HT-29 (cell line): ENCODE results near the gene HAX1. TPM values are rescaled to one million over a fixed set of nuclear protein-coding genes. Genes with fewer than 3 reads are reported as not detected.
A peak's percentile ranks its signal among the peaks of the same experiment; 100 is the strongest.
"Not testable (repeated sequence)": the region's sequence is repeated elsewhere in the genome, so short reads cannot be mapped to it uniquely, and the experiment has no call there.

Experiments
- DNase-seq: peaks from one replicate; pipeline ENCODE4 v3.0.0-alpha.2; 2015; ENCODE audit warnings: low spot score
- total RNA-seq: library from RNA; depleted of rRNA; stranded (reverse); fragments of >200 nt; shearing (Covaris generic); gene quantifications from 2 replicates; pipeline ENCODE4 v1.2.3, GENCODE V29; 2014

HAX1 gene
- total RNA-seq, 1 experiment from 2014 or later = 139 TPM

- no peak for DNase-seq
Measured at GRCh38 chr1:154276797-154277196, 4.4 kb downstream of the HAX1 start.

- DNase-seq = not testable (repeated sequence)
Measured at GRCh38 chr1:154287591-154287990, 15.2 kb downstream of the HAX1 start.

- DNase-seq = no peak
Measured at GRCh38 chr1:154288661-154289060, 16.2 kb downstream of the HAX1 start.

DNA sequence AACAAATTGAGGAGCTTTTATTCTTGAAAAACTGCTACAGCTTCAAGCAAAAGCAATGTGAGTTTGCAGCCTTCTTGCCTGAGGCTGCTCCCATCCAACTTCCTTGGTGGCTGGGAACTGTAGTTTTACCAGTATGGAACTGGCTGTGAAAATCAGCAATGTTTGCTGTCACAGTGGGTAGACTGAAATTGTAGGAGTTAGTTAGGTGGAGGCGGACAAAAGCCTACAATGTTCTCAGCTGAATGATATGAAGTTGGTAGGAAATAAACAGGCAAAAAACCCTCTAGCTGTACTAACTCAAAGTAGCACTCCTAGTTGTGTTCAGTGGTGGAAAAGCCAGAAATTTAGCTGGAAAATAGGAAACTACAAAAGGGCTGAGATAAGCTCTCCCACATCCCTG, 18.5 kb downstream of the HAX1 start:
- no peak for DNase-seq

DNA sequence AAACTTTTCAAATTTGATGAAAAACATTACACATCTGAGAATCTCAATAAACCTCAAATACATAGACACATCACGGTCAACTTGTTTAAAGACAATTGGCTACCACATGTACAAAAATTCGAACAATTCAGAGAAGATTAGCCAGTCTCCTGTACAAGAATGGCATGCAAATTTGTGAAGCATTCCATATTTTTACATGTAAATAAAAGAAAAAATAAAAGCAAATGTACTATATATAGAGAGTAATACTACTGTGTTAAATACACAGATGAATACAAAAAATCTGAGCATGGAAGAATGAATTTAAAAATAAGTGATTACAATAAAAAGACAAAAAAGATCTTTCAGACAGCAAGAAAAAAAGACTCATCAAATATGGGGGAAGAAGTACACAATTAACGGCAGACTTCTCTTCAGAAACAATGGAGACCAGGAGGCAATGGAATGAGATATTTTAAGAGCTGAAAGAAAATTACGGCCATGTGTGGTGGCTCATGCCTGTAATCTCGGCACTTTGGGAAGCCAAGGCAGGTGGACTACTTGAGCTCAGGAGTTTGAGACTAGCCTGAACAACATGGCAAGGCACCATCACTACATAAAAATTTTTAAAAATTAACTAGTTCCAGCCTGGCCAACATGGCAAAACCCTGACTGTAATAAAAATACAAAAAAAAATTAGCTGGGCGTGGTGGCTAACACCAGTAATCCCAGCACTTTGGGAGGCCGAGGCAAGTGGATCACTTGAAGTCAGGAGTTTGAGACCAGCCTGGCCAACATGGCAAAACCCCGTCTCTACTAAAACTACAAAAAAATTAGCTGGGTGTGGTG, 23.2 kb downstream of the HAX1 start:
- no peak for DNase-seq

DNA sequence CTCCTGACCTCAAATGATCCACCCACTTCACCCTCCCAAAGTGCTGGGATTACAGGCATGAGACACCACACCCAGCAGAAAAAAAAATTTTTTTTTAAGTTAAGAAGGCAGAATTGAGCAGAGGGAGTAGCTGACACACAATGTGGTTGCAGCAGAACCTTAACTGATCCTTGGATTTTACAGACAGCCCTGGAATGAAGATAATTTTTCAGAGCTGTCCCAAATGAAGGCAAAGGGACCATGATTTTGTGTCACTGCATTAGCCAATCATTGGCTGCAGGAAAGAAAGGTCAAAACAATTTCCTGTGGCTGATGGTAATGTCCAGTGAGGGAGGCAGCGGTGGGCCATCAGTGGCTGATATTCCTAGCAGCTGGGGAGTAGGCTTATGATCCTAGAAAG, 29.2 kb downstream of the HAX1 start:
- DNase-seq = no peak

DNA sequence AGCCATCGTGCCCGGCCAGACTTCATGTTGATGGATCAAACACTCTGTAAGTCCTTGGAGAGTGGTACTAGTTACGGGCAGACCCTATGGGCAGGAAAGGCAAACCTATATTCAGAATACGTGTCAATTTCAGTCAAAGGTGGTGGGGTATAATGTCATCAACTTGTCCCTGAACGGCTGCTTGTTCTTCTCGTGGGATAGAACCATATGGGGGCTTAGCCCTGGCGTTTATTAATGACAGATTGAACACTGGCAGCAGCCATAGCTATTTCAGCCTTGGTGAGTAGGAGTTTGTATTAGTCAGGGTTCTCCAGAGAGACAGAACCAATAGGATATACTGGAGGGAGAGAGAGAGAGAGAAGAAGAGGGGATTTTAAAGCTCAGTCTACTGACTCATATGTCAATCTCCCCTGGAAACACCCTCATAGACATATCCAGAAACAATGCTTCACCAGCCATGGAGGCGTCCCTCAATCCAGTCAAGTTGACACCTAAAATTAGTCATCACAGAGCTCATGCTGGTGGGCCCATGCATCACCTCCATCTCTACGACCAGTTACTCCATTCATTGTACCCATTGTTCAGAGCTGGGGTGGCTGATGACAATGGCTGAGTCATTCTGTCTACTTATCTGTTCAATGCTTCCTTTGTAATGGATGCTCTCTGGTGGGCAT, 32.4 kb downstream of the HAX1 start:
- no peak for DNase-seq

DNA sequence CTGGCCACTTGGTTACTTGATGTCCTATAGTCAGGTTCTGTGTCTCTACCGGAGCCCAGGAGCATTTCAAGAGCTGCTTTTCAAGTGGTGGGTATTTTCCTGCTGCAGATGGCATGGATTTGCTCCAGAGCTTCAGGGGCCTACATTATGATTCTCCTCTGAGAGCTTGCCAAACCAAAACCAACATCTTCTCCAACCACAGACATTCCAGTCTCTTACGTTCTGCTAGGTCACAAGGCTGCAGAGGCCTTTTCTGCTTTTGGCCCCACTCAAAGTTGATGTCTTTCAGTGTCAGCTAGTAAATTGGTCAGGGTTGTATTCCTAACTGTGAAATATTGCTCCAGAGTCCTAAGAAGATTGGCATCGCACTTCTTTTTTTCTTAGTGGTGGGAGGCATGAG, 33.7 kb downstream of the HAX1 start:
- no peak for DNase-seq

- DNase-seq = not testable (repeated sequence)
Measured at GRCh38 chr1:154307670-154308270, 35.3 kb downstream of the HAX1 start.

DNA sequence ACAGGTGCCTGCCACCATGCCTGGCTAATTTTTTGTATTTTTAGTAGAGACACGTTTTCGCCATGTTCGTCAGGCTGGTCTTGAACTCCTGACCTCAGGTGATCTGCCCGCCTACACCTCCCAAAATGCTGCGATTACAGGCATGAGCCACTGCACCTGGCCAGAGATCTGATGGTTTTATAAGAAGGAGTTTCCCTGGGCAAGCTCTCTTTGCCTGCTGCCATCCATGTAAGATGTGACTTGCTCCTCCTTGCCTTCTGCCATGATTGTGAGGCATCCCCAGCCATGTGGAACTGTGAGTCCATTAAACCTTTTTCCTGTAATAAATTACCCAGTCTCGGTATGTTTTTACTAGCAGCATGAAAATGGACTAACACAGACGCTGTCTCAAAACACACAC, 36.7 kb downstream of the HAX1 start:
- not testable (repeated sequence) for DNase-seq

DNA sequence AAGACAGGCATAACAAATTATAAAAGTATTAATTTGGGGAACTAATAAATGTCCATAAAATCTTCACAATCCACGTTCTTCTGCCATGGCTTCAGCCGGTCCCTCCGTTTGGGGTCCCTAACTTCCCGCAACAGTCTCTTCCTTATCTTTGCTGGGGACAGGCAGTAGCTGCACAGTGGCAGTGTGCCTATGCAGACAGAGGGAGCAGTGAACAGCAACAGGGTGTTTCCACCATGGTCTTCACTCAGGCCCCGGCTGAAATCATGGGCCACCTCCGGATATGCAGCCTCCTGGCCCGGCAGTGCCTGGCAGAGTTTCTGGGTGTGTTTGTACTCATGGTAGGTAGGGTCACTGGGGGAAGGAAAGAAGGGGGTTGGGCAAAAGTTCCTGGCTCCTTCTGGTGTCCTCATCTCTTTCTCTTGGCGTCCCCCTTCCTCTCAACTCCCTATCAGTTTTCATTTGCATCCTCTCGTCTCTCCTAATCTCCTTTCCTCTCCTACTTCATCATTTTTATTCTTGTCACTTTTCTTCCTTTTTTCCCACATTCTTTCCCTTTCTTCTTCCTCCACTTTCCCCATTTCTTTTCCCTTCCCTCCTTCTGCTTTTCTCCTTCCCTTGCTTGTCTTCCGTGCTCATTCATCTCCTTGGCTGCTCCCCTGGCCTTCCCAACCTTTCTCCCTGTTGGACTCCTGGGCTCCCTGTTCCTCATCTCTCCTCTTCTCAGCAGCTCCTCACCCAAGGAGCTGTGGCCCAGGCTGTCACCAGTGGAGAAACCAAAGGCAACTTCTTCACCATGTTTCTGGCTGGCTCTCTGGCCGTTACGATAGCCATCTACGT, 40.0 kb downstream of the HAX1 start:
- DNase-seq = not testable (repeated sequence)

- DNase-seq = no peak
Measured at GRCh38 chr1:154313066-154313356, 40.6 kb downstream of the HAX1 start.

DNA sequence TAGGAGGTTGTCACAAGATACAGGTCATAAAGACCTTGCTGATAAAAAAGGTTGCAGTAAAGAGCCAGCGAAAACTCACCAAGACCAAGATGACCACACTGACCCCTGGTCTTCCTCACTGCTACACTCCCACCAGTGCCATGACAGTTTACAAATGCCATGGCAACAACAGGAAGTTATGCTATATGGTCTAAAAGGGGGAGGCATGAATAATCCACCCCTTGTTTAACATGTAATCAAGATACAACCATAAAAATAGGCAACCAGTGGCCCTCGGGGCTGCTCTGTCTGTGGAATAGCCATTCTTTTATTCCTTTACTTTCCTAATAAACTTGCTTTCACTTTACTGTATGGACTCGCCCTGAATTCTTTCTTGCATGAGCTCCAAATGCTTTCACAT, 41.8 kb downstream of the HAX1 start:
- DNase-seq = not testable (repeated sequence)

DNA sequence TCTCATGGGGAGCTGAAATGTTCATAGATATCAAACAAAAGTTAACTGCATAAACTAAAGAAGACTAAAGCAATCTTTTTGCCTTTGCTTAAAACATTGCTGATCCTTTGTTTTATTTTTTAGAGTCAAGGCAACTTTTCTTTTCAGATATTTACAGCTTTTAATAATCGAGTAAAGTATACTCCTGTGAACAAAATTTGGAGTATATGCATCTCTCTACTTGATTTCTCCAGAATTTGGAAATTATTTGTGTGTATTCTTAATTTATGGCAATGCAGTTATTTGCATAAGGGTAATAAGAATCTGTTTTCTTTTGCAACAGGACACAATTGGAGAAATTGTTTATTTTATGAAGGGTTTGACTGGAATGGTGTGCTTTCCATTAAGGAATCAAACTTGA, 44.3 kb downstream of the HAX1 start:
- DNase-seq = no peak

- no peak for DNase-seq
Measured at GRCh38 chr1:154318386-154318785, 46.0 kb downstream of the HAX1 start.

DNA sequence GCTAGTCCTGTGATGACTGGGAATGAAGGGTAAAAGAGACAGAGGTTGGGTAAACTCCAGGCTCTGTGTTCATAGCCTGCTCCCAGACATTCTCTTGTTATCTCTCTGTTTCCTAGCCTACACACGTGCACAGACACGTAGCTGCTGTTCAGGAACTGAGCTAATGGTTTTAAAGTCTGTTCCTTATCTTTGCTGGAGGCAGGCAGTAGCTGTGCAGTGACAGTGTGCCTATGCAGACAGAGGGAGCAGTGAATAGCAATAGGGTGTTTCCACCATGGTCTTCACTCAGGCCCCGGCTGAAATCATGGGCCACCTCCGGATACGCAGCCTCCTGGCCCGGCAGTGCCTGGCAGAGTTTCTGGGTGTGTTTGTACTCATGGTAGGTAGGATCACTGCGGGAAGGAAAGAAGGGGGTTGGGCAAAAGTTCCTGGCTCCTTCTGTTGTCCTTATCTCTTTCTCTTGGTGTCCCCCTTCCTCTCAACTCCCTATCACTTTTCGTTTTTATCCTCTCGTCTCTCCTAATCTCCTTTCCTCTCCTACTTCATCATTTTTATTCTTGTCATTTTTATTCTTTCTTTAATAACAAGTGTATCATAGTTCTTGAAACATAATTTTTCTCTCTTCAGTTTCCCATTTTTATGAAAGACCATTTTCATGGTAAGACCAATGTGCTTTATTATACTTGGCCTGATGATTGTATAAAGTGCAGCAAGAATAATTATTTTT, 48.6 kb downstream of the HAX1 start, which contains the start of gene AQP10:
Gene AQP10 (plus strand): TSS at position 212 of the 727 bp plus-strand sequence. CDS start 63 bp downstream, at position 275.
- no peak for DNase-seq

GRCh38 chr1:154321609-154321934, 49.1 kb downstream of the HAX1 start:
- not testable (repeated sequence) for DNase-seq

DNA sequence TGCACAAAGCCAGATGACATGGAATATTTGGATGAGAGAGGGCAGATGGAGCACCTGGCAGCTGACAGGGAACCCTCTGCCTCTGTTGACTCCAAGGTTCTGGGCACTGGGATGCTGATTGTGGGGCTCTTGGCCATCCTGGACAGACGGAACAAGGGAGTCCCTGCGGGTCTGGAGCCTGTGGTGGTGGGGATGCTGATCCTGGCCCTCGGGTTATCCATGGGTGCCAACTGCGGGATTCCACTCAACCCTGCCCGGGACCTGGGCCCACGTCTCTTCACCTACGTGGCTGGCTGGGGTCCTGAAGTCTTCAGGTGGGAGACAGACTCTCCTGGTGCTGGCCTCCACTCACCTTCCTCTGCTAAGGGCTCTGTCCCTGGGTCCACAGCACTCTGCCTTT, 51.1 kb downstream of the HAX1 start:
- DNase-seq = no peak

DNA sequence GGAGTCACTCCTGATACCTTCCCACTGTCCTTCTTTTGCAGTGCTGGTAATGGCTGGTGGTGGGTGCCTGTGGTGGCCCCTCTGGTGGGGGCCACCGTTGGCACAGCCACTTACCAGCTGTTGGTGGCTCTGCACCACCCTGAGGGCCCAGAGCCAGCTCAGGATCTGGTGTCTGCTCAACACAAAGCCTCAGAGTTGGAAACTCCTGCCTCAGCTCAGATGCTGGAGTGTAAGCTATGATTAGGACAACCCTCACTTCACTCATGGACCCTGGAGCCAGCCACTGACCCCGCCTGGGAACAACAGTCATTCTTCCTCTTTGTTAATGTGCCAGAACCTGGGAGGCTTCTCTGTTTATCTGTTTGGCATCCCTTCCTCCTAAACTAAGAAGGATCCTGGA, 51.8 kb downstream of the HAX1 start:
- no peak for DNase-seq

- DNase-seq = peak; percentile 64
Measured at GRCh38 chr1:154324669-154325582, 52.5 kb downstream of the HAX1 start, which contains the start of gene ATP8B2. Gene ATP8B2 (plus strand): TSS chr1:154325525. CDS start chr1:154328142, 2,617 bp downstream.
